PC-3 (cell line): ENCODE data around the gene SV2C. TPM values are rescaled to one million over a fixed set of nuclear protein-coding genes. Genes with fewer than 3 reads are reported as not detected.

Experiments
- ATAC-seq: fragments of 200-7000 bp; cut with Tn5 transposase; 2 replicates; pipeline ENCODE4 v1.9.1; 2020; ENCODE audit warnings: mild to moderate bottlenecking, moderate library complexity
- BruUV-seq: library from RNA; stranded (reverse); fragments of 400-500 nt; replicated peaks from 2 replicates; lab custom pipeline; 2021; lab: Mats Ljungman, UMichigan
- CTCF ChIA-PET: fragments of 300-600 bp; sonication (Branson Sonifier 250); formaldehyde crosslinking; loops from one replicate; lab custom pipeline; 2022; ENCODE audit warnings: antibody characterized with exemption; lab: Charles Lee
- POLR2A ChIA-PET: fragments of 300-600 bp; sonication (Branson Sonifier 250); formaldehyde crosslinking; loops from one replicate; lab custom pipeline; 2022; ENCODE audit warnings: antibody characterized with exemption; ENCODE audit not compliant: unreplicated experiment; lab: Charles Lee
- DNase-seq: peaks from one replicate; pipeline ENCODE4 v3.0.0-alpha.2; 2015
- H2AFZ ChIP-seq: fragments of 300-600 bp; sonication (generic); 2 replicates; pipeline ENCODE4 v1.6.0; 2016; ENCODE audit warnings: antibody characterized with exemption, low read length
- H3F3A ChIP-seq: fragments of 300-600 bp; sonication (generic); one replicate; pipeline ENCODE4 v1.6.0; 2017; ENCODE audit warnings: antibody characterized with exemption, low read length, control low read depth, mild to moderate bottlenecking; ENCODE audit not compliant: unreplicated experiment
- H3K27ac ChIP-seq: fragments of 300-600 bp; sonication (generic); 2 replicates; pipeline ENCODE4 v1.5.1; 2016; ENCODE audit warnings: mild to moderate bottlenecking, low read length
- H3K27me3 ChIP-seq: fragments of 300-600 bp; sonication (generic); 2 replicates; pipeline ENCODE4 v1.6.1; 2016; ENCODE audit warnings: low read length, mixed read lengths
- H3K36me3 ChIP-seq: fragments of 300-600 bp; sonication (generic); 2 replicates; pipeline ENCODE4 v1.6.1; 2016; ENCODE audit warnings: low read depth, mixed run types, low read length, mixed read lengths
- H3K4me1 ChIP-seq: fragments of 300-600 bp; sonication (generic); 2 replicates; pipeline ENCODE4 v1.5.1; 2016; ENCODE audit warnings: low read length; ENCODE audit not compliant: insufficient read depth
- H3K4me2 ChIP-seq: fragments of 300-600 bp; sonication (generic); 2 replicates; pipeline ENCODE4 v1.6.0; 2016; ENCODE audit warnings: low read length
- H3K4me3 ChIP-seq: fragments of 300-600 bp; sonication (generic); 2 replicates; pipeline ENCODE4 v1.5.1; 2016; ENCODE audit warnings: mild to moderate bottlenecking, low read length, mixed read lengths
- H3K79me2 ChIP-seq: fragments of 300-600 bp; sonication (generic); 2 replicates; pipeline ENCODE4 v1.6.1; 2017; ENCODE audit warnings: low read length, mixed read lengths
- H3K9ac ChIP-seq: fragments of 300-600 bp; sonication (generic); 2 replicates; pipeline ENCODE4 v1.6.0; 2016; ENCODE audit warnings: mild to moderate bottlenecking, low read length
- H3K9me2 ChIP-seq: fragments of 300-600 bp; sonication (generic); replicated peaks from 2 replicates; pipeline ENCODE4 v1.6.1; 2016; ENCODE audit warnings: mixed run types, low read length, mixed read lengths
- H3K9me3 ChIP-seq: fragments of 300-600 bp; sonication (generic); 2 replicates; pipeline ENCODE4 v1.6.1; 2016; ENCODE audit warnings: low read length, mixed read lengths
- H4K20me1 ChIP-seq: fragments of 300-600 bp; sonication (generic); 2 replicates; pipeline ENCODE4 v1.6.1; 2016; ENCODE audit warnings: low read length, mixed read lengths
- EZH2 ChIP-seq: fragments of 300-600 bp; sonication (generic); IDR thresholded peaks from one replicate; pipeline ENCODE4 v1.6.1; 2017; ENCODE audit warnings: antibody characterized with exemption, mild to moderate bottlenecking, low read length; ENCODE audit not compliant: unreplicated experiment
- EZH2phosphoT487 ChIP-seq: fragments of 300-600 bp; sonication (generic); IDR thresholded peaks from 2 replicates; pipeline ENCODE4 v1.6.1; 2018; ENCODE audit warnings: mild to moderate bottlenecking, antibody characterized with exemption, low read length, borderline replicate concordance
- intact Hi-C: fragments of 100-400 bp; cut with micrococcal nuclease; formaldehyde crosslinking; loops from 2 replicates; pipeline ENCODE4 v1.9.0; 2023
- total RNA-seq: library from RNA; depleted of rRNA; stranded (reverse); fragments of >200 nt; gene quantifications from 2 replicates; pipeline ENCODE4 v1.2.3, GENCODE V29; 2014
- TF ChIP-seq, protein P1 (sequence below): fragments of 300-600 bp; sonication (generic); conservative IDR thresholded peaks from 2 replicates; pipeline ENCODE4 v1.5.1; 2017; ENCODE audit warnings: antibody characterized with exemption, low read depth, mild to moderate bottlenecking, low read length

Gene SV2C
- total RNA-seq, 1 experiment from 2014 or later = not detected

DNA sequence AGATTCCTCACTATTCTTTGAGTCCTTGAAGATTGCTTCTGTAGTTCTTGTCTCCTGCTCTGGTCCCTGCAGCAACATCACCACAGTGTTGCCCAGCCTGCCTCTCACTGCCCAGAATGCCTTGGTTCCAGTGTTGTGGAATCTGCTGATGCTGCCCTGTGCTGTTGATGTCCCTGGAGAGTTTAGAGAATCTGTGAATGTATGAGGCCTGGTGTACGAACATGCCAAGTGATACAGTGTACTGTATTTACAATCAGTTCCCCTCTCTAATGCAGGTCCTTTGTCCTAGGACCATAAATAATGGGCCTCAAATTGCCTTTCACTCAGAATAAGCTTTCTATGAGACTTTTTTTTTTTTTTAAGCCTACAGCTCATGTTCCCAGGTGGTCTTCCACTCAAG is 8.2 kb downstream of the SV2C start:
- no peaks in the 10 kb centered on the region for H4K20me1 ChIP-seq
- no peaks in the 10 kb centered on the region for H3F3A ChIP-seq
- intact Hi-C loops = no loop called here
- no peak overlapping the region for H3K9ac ChIP-seq
- H3K36me3 ChIP-seq = no peaks in the 10 kb centered on the region
- no peak overlapping the region for H3K4me2 ChIP-seq
- POLR2A ChIA-PET = no interaction called here
- CTCF ChIA-PET = no interaction called here
- H3K4me1 ChIP-seq = no peaks in the 10 kb centered on the region
- no peak overlapping the region for H3K27ac ChIP-seq
- no peak for DNase-seq
- H3K9me3 ChIP-seq = no peaks in the 10 kb centered on the region
- no peaks in the 10 kb centered on the region for H3K79me2 ChIP-seq
- TF ChIP-seq EZH2 = no peak
- no peak for TF ChIP-seq EZH2phosphoT487
- TF ChIP-seq, protein P1, sequence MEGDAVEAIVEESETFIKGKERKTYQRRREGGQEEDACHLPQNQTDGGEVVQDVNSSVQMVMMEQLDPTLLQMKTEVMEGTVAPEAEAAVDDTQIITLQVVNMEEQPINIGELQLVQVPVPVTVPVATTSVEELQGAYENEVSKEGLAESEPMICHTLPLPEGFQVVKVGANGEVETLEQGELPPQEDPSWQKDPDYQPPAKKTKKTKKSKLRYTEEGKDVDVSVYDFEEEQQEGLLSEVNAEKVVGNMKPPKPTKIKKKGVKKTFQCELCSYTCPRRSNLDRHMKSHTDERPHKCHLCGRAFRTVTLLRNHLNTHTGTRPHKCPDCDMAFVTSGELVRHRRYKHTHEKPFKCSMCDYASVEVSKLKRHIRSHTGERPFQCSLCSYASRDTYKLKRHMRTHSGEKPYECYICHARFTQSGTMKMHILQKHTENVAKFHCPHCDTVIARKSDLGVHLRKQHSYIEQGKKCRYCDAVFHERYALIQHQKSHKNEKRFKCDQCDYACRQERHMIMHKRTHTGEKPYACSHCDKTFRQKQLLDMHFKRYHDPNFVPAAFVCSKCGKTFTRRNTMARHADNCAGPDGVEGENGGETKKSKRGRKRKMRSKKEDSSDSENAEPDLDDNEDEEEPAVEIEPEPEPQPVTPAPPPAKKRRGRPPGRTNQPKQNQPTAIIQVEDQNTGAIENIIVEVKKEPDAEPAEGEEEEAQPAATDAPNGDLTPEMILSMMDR = no peak
- no TSS peak for BruUV-seq
- no peaks in the 10 kb centered on the region for H3K9me2 ChIP-seq
- H3K4me3 ChIP-seq = no peak overlapping the region
- H2AFZ ChIP-seq = no peak overlapping the region
- H3K27me3 ChIP-seq = 0 out of 2 replicates have a peak, but pooled peaks cover 5% of the 10 kb centered on the region
- ATAC-seq = no peak

DNA sequence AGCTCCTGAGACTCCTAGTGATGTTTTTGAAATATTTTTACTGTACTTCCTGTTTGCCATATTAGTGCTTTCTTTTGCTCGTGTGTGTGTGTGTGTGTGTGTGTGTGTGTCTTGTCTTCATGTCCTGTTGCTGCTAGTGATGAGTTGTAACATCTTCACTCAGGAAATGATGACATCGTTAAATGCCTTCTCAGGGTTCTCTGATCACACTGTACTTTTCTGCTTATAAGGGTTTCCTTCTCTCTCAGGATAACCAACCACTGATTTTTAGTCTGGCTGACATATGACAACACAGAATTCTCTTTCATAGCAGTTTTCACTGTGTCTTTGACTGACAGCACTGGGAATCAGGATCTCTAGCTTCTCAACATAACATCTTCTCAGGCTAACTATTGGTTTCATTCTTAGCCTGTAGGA is 16.1 kb downstream of the SV2C start:
- intact Hi-C loops = no loop called here

DNA sequence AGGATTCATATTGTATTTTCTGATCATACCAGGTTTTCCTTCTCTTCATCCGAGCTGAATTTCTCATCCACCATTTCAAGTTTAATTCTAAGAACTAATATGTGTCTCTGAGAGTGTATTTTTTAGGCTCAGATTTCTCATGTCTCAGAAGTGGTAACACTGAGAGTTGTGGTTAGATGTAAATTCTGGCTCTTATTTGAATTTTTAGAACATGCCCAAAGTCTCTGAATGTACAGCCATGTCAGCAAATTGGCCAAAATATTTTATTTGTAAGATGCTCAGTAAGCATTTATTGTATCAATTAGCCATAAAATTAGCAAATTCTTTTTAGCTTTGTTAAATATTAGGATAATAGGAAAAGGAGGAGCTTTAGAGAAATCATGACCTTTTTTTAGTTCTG is 16.6 kb downstream of the SV2C start:
- no TSS peak for BruUV-seq
- H4K20me1 ChIP-seq = no peaks in the 10 kb centered on the region
- no peak overlapping the region for H2AFZ ChIP-seq
- ChIA-PET CTCF (no interaction called here), POLR2A (no interaction called here)
- no peaks in the 10 kb centered on the region for H3K27me3 ChIP-seq
- no peak overlapping the region for H3K4me2 ChIP-seq
- H3K9ac ChIP-seq = no peak overlapping the region
- H3K4me3 ChIP-seq = no peak overlapping the region
- H3F3A ChIP-seq = no peaks in the 10 kb centered on the region
- DNase-seq = no peak
- no peaks in the 10 kb centered on the region for H3K4me1 ChIP-seq
- no peak for ATAC-seq
- no peak overlapping the region for H3K27ac ChIP-seq
- TF ChIP-seq EZH2phosphoT487 (no peak), EZH2 (no peak)
- TF ChIP-seq, protein P1 = no peak
- H3K9me2 ChIP-seq = no peaks in the 10 kb centered on the region
- H3K36me3 ChIP-seq = no peaks in the 10 kb centered on the region
- no peaks in the 10 kb centered on the region for H3K79me2 ChIP-seq
- intact Hi-C loops = no loop called here
- no peaks in the 10 kb centered on the region for H3K9me3 ChIP-seq

More for the DNA sequence above, 16.1 kb downstream of the SV2C start:
- H3K9me3 ChIP-seq = no peaks in the 10 kb centered on the region
- H3K79me2 ChIP-seq = no peaks in the 10 kb centered on the region
- H2AFZ ChIP-seq = no peak overlapping the region
- H3K36me3 ChIP-seq = no peaks in the 10 kb centered on the region
- no peaks in the 10 kb centered on the region for H4K20me1 ChIP-seq
- no peak overlapping the region for H3K9ac ChIP-seq
- H3K4me3 ChIP-seq = no peak overlapping the region
- H3K27me3 ChIP-seq = no peaks in the 10 kb centered on the region
- DNase-seq (no peak), ATAC-seq (no peak)
- BruUV-seq = no TSS peak
- no peaks in the 10 kb centered on the region for H3K9me2 ChIP-seq
- no peak overlapping the region for H3K4me2 ChIP-seq
- H3K4me1 ChIP-seq = no peaks in the 10 kb centered on the region
- TF ChIP-seq, protein P1 = no peak
- TF ChIP-seq EZH2phosphoT487 = no peak
- no peak for TF ChIP-seq EZH2
- H3F3A ChIP-seq = no peaks in the 10 kb centered on the region
- POLR2A ChIA-PET = no interaction called here
- H3K27ac ChIP-seq = no peak overlapping the region
- CTCF ChIA-PET = no interaction called here
